Cerebellar nuclear complex (tissue), 1 donor: ENCODE results near the gene RABAC1.
"Not testable (repeated sequence)": the region's sequence is repeated elsewhere in the genome, so short reads cannot be mapped to it uniquely, and the experiment has no call there.

Experiments used
- DNase-seq, 2 experiments: peaks; one replicate each; lab custom pipeline; 2025; lab: John Stamatoyannopoulos, UW

The RABAC1 gene

GRCh38 chr19:41915776-41916414, 43.2 kb downstream of the RABAC1 start:
- no peak for DNase-seq

- DNase-seq: no peak
These were observed 43.9 kb downstream of the RABAC1 start for GRCh38 chr19:41915021-41915775.

GRCh38 chr19:41914424-41914834, 44.7 kb downstream of the RABAC1 start:
- not testable (repeated sequence) for DNase-seq

DNA sequence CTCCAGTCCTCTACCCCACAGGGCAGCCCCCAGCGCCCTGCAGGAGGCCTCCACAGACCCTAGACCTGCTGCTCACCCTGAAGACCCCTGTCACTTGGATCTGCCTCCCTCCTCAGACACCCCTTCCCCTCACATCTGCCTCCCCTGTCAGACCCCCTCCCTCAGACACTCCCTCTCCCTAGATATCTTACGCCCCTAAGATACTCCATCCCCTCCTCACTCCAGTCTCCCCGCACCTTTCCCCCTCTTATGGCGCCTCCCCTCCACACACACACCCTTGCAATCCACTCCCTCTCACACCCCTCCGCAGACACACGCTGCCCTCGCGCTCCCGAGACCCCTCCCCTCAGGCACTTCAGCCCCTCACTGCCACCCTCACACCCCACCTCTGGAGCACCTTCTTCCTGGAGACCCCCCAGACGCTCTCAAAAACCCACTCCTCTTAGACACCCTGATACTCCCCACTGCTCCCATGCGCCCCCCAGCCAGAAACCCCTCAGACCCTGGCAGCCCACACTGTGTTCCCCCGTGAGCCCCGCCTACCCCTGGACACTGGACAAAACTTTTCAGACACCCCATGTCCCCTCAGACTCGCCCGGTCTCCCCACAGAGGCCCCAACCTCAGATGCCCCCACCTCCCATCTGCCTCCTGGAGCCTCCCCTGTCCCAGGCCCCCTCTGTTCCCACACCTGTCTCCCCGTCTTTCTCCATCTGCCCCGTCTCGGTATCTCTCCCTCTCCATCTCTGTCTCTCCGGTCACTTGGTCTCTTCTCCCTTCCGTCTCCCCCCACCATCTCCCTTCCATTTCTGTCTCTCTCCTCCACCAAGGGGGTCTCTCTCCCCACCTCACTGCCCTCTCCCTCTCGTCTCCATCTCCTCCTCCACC, 45.3 kb downstream of the RABAC1 start:
- no peak for DNase-seq

DNA sequence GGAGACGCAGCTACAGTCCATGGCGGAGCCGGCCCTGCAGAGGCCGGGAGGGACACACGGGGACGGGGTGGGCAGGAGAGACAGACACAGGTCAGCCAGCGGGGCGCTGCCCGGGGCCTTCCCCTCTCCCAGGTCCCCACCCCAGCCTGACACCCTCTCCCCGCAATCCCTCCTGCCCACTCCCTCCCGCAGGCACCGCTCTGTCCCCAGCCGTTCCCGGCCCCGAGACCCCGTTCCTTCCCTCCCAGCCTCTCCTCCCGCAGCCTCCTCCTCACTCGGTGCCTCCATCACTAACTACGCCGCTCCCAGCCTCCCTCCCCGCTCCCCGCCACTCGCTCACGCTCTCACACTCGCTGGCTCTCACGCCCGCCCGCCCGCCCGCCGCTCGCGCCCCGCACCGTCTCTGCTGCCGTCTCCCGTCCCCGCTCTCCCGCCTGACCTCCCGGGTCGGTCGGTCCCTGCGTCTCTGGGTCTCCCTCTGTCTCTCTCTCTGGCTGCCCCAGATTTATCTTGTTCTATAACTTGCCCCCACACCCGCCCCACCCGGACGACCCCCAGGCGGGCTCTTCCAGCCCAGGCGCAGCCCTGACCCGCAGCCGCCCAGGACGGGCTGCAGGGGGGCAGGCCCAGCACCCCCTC, 46.1 kb downstream of the RABAC1 start:
- DNase-seq: no peak

GRCh38 chr19:41911889-41912731, 47.0 kb downstream of the RABAC1 start:
- DNase-seq: no peak

DNA sequence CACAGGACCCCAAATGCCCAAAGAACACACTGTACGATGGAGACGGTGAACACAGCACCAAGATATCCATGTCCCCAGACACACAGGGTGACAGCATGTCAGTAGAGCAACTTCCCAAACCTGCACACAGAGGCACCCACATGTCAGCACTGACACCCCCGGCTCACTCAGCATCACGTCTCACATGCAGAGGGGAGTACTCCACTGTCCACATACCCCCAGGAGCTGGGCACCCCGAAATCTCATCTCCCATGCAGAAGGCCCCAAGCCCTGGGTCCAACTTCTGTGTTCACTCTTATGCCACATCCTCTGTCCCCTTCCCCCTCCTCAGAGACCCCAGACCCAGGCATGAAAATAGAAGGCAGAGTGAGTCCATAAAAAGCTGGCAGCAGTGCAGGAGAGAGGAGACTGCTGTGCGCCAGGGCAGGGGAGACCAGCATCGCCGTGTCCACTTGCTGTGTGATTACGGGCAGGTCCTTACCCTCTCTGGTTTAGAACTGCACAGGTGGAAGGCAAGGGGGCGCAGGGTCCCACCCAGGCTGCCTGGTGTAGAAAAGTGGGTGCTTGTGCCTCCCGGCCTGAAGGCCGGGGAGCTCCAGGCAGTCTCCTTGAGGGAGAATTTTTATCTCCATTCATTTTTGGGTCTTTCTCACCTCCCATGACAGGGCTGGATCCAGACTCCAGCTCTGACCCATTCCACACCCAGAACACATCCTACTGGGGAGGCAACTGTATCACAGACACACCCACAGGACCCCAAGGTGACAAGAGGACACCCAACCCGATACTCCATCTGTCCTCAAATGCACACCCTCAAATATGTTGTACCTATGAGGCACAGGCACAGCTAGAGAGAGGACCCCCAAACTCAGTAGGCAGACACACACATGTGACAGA, 47.9 kb downstream of the RABAC1 start:
- no peak for DNase-seq

GRCh38 chr19:41910240-41910991, 48.7 kb downstream of the RABAC1 start:
- no peak for DNase-seq

DNA sequence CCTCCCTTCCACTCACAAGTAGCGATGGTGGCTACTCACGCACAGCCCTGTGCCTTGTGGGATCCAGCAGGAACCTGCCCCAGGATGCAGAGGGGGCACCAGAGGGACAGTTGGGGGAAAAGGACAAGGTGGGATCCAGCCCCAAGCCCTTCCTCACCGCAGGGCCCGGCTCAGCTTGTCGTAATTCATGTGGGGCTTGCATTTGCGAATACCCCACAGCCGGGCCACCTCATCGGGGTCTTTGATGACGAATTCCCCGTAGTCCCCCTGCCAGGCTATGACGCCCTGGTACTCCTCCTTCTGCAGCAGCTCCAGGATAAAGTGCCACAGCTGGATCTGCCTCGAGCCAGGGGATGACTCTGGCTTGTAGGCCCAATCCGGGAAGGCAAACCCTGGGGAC, 49.4 kb downstream of the RABAC1 start:
- DNase-seq: no peak

DNA sequence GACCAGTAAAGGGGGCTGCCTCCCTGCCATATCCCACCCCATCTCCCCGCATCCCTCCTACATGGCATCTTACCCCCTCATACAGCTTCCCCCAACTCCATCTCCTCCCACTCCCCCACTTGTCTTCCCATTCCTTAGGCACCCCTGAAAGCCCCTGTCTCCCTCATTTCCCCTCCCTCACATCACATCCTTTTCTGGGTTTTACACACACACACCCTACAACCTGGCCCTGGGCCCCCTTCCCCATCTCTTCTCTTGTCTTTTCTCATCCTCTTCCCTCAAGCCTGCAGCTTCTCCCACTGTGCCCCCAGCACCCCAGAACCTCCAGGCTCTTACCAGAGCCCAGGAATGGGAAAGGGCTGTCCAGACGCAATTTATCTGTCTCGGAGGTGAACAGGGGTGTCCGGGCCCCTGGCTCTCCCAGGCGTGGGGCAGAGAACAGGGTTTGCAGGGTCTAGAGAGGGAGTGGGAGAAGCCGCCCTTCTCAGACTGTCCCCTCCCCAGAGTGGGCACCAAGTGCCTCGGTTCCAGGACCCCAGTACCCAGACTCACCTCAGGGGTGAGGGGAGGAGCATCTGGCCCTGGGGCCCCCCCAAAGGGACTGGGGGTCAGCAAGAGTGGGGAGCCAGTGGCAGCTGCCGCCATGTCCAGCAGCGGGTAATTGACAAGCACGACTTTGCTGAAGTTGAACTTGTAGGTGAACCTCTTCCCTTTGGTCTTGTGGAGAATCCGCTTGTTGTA, 50.2 kb downstream of the RABAC1 start:
- no peak for DNase-seq

DNA sequence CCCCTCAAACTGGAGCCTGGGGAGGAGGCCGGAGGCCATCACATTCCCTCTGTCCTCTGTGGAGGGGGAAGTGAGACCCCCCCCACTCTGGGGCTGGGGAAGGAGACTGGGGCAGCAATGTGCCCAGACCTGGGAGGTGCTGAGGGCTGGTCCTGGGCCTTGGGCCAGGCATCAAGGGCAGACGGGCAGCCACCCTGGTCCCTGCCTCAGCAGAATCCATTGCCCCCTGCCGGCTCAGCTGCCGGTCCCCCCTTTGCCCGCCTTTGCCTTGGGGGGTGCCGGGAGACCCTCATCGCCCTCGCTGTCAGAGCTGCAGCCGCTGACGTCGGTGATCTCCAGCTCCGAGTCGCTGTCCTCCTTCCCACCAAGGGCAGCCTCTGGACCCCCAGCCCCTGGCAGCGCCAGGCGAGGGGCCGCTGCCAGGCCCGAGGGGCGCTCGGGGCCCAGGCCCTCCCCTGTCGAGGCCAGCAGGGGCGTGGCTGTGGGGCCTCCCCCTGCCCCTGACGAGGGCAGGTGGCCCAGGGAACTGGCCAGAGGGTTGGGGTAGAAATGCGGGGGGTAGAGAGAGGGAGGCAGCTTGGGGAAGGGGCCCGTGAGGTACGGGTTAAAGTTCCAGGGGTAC, 51.0 kb downstream of the RABAC1 start:
- no peak for DNase-seq

DNA sequence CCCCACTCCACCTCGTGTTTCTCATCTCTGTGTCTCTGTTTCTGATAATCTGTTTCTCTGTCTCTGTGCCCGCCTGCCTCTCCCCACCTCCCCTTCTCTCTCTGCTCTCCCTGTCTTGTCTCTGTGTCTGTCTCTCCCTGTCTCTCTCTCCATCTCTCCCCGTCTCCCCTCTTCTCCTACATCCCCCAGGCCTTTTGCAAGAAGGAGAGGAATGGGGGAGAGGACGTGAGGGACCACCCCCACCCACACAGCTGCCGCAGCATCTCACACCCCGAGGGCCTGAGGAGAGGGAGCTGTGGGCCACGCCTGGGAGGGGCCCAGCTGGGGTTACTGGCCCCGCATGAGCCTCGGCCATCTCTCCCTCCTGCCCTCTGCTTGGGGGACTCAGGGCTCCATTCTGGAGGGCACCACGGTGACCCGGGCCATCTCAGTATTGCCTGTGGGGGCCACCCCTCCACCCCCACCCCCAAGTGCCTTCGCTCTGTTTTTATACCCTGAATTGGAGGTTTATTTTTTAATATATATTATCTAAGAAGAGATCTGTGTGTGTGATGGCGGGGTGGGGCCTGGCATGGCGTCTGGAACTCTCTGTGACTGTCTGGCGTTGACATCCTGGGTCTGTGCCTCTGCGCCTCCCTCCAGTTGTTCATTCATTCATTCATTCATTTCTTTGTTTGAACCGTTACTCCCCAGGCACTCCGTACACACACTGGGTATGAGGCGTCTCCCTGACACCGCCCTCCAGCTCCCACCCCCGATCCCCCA, 52.0 kb downstream of the RABAC1 start:
- DNase-seq: no peak
